Measurements from ENCODE around the gene PAQR3. TPM values are rescaled to one million over a fixed set of nuclear protein-coding genes. Genes with fewer than 3 reads are reported as not detected.
A peak's percentile ranks its signal among the peaks of the same experiment; 100 is the strongest.
"Not testable (repeated sequence)": the region's sequence is repeated elsewhere in the genome, so short reads cannot be mapped to it uniquely, and the experiment has no call there.

The PAQR3 gene
- total RNA-seq, 1 experiment from 2014 or later = 26.4 TPM

- no peak for DNase-seq (ENCODE audit: low read depth)
Observed at GRCh38 chr4:78928835-78929234, 10.4 kb downstream of the PAQR3 start.

GRCh38 chr4:78926826-78927225 is 12.4 kb downstream of the PAQR3 start:
- no peak for DNase-seq (ENCODE audit: low read depth)

- DNase-seq (ENCODE audit: low read depth) = no peak
Observed at GRCh38 chr4:78923464-78924312, 15.6 kb downstream of the PAQR3 start.

GRCh38 chr4:78922207-78922606 is 17.0 kb downstream of the PAQR3 start:
- peak; percentile 53 for DNase-seq (ENCODE audit: low read depth)

GRCh38 chr4:78910612-78911011 is 28.6 kb downstream of the PAQR3 start:
- DNase-seq (ENCODE audit: low read depth) = no peak

GRCh38 chr4:78908974-78909373 is 30.3 kb downstream of the PAQR3 start:
- not testable (repeated sequence) for DNase-seq (ENCODE audit: low read depth)

GRCh38 chr4:78907638-78908037 is 31.6 kb downstream of the PAQR3 start:
- DNase-seq (ENCODE audit: low read depth) = no peak

- no peak for DNase-seq (ENCODE audit: low read depth)
Observed at GRCh38 chr4:78904143-78904542, 35.1 kb downstream of the PAQR3 start.

- DNase-seq (ENCODE audit: low read depth) = no peak
Observed at GRCh38 chr4:78902298-78902697, 36.9 kb downstream of the PAQR3 start.

GRCh38 chr4:78901882-78902281 is 37.4 kb downstream of the PAQR3 start:
- DNase-seq (ENCODE audit: low read depth) = no peak

- no peak for DNase-seq (ENCODE audit: low read depth)
Observed at GRCh38 chr4:78899302-78899701, 39.9 kb downstream of the PAQR3 start.

- no peak for DNase-seq (ENCODE audit: low read depth)
Observed at GRCh38 chr4:78889955-78890354, 49.3 kb downstream of the PAQR3 start.

- DNase-seq (ENCODE audit: low read depth) = no peak
Observed at GRCh38 chr4:78885598-78885997, 53.6 kb downstream of the PAQR3 start.

- DNase-seq (ENCODE audit: low read depth) = no peak
Observed at GRCh38 chr4:78880874-78881492, 58.3 kb downstream of the PAQR3 start.

GRCh38 chr4:78878031-78878430 is 61.2 kb downstream of the PAQR3 start:
- DNase-seq (ENCODE audit: low read depth) = no peak

- DNase-seq (ENCODE audit: low read depth) = no peak
Observed at GRCh38 chr4:78876568-78877320, 62.5 kb downstream of the PAQR3 start.

- no peak for DNase-seq (ENCODE audit: low read depth)
Observed at GRCh38 chr4:78870056-78870455, 69.2 kb downstream of the PAQR3 start.

- not testable (repeated sequence) for DNase-seq (ENCODE audit: low read depth)
Observed at GRCh38 chr4:78868712-78869111, 70.5 kb downstream of the PAQR3 start.

GRCh38 chr4:78865451-78865850 is 73.8 kb downstream of the PAQR3 start:
- no peak for DNase-seq (ENCODE audit: low read depth)

- peak; percentile 73 for DNase-seq (ENCODE audit: low read depth)
Observed at GRCh38 chr4:78864405-78865024, 74.7 kb downstream of the PAQR3 start.

GRCh38 chr4:78863991-78864390 is 75.2 kb downstream of the PAQR3 start:
- no peak for DNase-seq (ENCODE audit: low read depth)
